ENCODE data around the gene PLA2G4A.

- no peak for TF ChIP-seq POLR2A (IDR thresholded peaks at IDR 0.05; ENCODE audit: low read depth)
- no peak for TF ChIP-seq CTCF (IDR thresholded peaks at IDR 0.05)
- no peak for TF ChIP-seq POLR2AphosphoS5 (IDR thresholded peaks at IDR 0.05)
These were observed 43.0 kb downstream of the PLA2G4A start for GRCh38 chr1:186871784-186872183.
